DND-41 (cell line): ENCODE measurements around the gene TLR8.

Experiments
- EZH2 ChIP-seq: IDR thresholded peaks from 3 replicates; pipeline ENCODE4 v1.6.1; 2012; ENCODE audit warnings: borderline replicate concordance, low read depth, mild to moderate bottlenecking, moderate library complexity, low read length, inconsistent platforms; ENCODE audit not compliant: severe bottlenecking
- TF ChIP-seq, protein P1 (sequence below): IDR thresholded peaks from 2 replicates; pipeline ENCODE4 v1.5.1; 2012; ENCODE audit warnings: borderline replicate concordance, low read length, moderate library complexity, mild to moderate bottlenecking; ENCODE audit not compliant: poor library complexity, severe bottlenecking; ENCODE audit errors: extremely low read depth

DNA sequence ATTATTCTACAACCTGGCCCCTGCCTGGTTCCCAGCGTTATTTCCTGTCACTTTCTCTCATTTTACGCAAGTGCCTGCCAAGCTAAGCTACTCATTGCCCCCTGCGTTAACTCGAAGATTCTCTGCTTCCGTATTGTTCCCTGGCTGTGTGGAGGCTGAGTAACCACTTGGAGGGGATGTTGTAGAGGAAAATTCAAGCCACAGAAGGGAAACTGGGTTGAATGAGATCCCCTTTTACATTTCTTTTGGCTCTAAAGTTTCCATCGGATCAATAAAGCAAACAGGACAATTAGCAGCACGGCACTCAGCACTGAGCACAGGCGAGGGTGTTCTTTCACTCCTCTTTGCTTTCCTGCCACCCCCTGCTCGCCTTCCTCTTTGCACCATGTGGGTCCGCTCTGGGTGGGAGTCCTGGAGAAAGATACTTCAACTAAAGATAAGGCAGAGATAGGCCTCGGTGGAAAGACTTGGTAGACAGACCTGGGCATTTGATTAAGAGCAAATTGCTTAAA lies 64.3 kb downstream of the TLR8 start:
- TF ChIP-seq, protein P1, sequence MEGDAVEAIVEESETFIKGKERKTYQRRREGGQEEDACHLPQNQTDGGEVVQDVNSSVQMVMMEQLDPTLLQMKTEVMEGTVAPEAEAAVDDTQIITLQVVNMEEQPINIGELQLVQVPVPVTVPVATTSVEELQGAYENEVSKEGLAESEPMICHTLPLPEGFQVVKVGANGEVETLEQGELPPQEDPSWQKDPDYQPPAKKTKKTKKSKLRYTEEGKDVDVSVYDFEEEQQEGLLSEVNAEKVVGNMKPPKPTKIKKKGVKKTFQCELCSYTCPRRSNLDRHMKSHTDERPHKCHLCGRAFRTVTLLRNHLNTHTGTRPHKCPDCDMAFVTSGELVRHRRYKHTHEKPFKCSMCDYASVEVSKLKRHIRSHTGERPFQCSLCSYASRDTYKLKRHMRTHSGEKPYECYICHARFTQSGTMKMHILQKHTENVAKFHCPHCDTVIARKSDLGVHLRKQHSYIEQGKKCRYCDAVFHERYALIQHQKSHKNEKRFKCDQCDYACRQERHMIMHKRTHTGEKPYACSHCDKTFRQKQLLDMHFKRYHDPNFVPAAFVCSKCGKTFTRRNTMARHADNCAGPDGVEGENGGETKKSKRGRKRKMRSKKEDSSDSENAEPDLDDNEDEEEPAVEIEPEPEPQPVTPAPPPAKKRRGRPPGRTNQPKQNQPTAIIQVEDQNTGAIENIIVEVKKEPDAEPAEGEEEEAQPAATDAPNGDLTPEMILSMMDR, result peak; percentile 78
- no peak for TF ChIP-seq EZH2
